Left lung (tissue), 10 donors: ENCODE results near the gene CMIP. TPM values are rescaled to one million over a fixed set of nuclear protein-coding genes. Genes with fewer than 3 reads are reported as not detected.

Source experiments
- ATAC-seq: fragments of 200-7000 bp; cut with Tn5 transposase; one replicate; pipeline ENCODE4 v1.9.1; 2020; ENCODE audit warnings: moderate library complexity
- DNase-seq, 4 donors: peaks; one replicate each; pipeline ENCODE4 v3.0.0-alpha.2; 2013 to 2020
- H3K27ac ChIP-seq, 2 donors: fragments of 200-600 bp; sonication (generic) in 1 of 2; one replicate each; pipeline versions ENCODE4 v1.5.0 to v1.8.0; 2020 to 2021
- H3K27me3 ChIP-seq, 2 donors: fragments of 200-600 bp; sonication (generic) in 1 of 2; one replicate each; pipeline versions ENCODE4 v1.5.0 to v1.8.0; 2020 to 2021
- H3K36me3 ChIP-seq, 2 donors: fragments of 200-600 bp; sonication (generic) in 1 of 2; one replicate each; pipeline versions ENCODE4 v1.5.0 to v1.8.0; 2020 to 2021
- H3K4me1 ChIP-seq, 2 donors: fragments of 200-600 bp; one replicate each; pipeline ENCODE4 v1.8.0; 2021
- H3K4me3 ChIP-seq, 2 donors: fragments of 200-600 bp; sonication (generic) in 1 of 2; one replicate each; pipeline versions ENCODE4 v1.5.0 to v1.8.0; 2020 to 2021; ENCODE audit warnings: mild to moderate bottlenecking in 1 of 2
- H3K9me3 ChIP-seq, 2 donors: fragments of 200-600 bp; sonication (generic) in 1 of 2; one replicate each; pipeline versions ENCODE4 v1.5.0 to v1.8.0; 2020 to 2021
- intact Hi-C, 2 donors: fragments of 100-400 bp; cut with DNase I; formaldehyde crosslinking; loops; one replicate each; pipeline versions ENCODE4 v1.11.2 to v1.14.2; 2022
- microRNA-seq, 2 donors: library from miRNA; unstranded; fragments of <30 nt; microRNA quantifications; one replicate each; pipeline ENCODE4, GENCODE V29; 2019
- polyA plus RNA-seq, 6 donors: library from polyadenylated mRNA; unstranded; fragments of 120-200 nt; gene quantifications; one replicate each; pipeline ENCODE4 v1.2.1, GENCODE V29; 2013; ENCODE audit not compliant: insufficient read length in 6 of 6
- total RNA-seq, 2 donors: library from RNA; stranded (reverse); fragmentation: NEBNext Ultra II Directional; extraction: Animal tissue kit (Norgen Biotek cat#: 25700); gene quantifications; one replicate each; pipeline ENCODE4 v1.2.1, GENCODE V29; 2021
- TF ChIP-seq, protein P1 (sequence below), 2 donors: fragments of 200-600 bp; sonication (generic) in 1 of 2; IDR thresholded peaks; one replicate each; pipeline versions ENCODE4 v1.5.0 to v1.8.0; 2021; ENCODE audit warnings: antibody characterized with exemption in 2 of 2
- donor health status: DM: no; HTN: yes; CAD: no.
- donor health status: DM: no; HTN: no; CAD: no.

Gene CMIP
- total and polyA plus RNA-seq, 8 donors, result 35.3 to 55.8 (median 40.4) TPM

- no peaks in the 10 kb centered on the region for H3K27me3 ChIP-seq
- no peak overlapping the region for H3K4me3 ChIP-seq
- no peaks in the 10 kb centered on the region for H3K36me3 ChIP-seq
- H3K9me3 ChIP-seq, result no peaks in the 10 kb centered on the region
- ATAC-seq (peak; percentile 19), DNase-seq (peak in 1 of 4 donors; percentile 13)
- H3K27ac ChIP-seq, result peak overlapping the region; percentile 33 to 58
- TF ChIP-seq, protein P1, sequence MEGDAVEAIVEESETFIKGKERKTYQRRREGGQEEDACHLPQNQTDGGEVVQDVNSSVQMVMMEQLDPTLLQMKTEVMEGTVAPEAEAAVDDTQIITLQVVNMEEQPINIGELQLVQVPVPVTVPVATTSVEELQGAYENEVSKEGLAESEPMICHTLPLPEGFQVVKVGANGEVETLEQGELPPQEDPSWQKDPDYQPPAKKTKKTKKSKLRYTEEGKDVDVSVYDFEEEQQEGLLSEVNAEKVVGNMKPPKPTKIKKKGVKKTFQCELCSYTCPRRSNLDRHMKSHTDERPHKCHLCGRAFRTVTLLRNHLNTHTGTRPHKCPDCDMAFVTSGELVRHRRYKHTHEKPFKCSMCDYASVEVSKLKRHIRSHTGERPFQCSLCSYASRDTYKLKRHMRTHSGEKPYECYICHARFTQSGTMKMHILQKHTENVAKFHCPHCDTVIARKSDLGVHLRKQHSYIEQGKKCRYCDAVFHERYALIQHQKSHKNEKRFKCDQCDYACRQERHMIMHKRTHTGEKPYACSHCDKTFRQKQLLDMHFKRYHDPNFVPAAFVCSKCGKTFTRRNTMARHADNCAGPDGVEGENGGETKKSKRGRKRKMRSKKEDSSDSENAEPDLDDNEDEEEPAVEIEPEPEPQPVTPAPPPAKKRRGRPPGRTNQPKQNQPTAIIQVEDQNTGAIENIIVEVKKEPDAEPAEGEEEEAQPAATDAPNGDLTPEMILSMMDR (IDR thresholded peaks at IDR 0.05), result no peak
- intact Hi-C loops, result no loop called here
- H3K4me1 ChIP-seq, result peaks cover 5 to 52% of the 10 kb centered on the region in 2 donors
Measured at GRCh38 chr16:81755915-81756614, 311.5 kb downstream of the CMIP start.

DNA sequence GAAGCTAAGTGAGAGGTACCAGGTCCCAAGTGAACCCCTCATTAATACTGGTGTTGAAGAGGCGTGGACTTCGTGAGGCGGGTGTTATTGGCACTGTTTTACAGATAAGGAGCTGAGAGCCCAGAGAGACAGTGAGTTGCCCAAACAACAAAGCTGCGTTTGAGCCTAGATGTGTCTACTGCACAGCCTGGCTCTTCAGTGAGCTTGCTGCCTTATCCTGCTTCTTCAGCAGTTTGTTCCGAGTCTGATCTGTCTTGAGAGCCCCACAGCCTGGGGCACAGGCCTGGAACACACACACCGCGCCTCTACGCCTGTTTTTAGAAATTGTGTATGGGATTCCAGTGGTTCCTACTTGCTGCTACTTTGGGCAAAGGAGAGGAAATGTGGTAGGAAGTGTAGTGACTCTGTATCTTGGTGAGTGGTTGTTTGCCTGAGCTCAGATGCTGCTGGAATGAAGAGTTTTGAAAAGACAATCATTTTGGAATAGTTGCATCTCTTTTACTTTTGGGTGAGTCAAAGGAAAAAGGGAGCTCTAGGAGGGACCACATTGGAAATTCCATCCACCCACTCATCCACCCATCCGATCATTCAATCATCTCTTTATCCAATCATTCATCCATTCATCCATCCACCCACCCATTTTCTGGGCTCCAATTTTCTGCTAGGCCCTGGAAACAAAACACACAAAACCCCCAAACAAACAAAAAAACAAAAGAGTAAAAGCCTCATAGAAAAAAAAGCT, 312.2 kb downstream of the CMIP start:
- H3K9me3 ChIP-seq, result no peaks in the 10 kb centered on the region
- no peak for DNase-seq
- peak overlapping the region; percentile 33 to 58 for H3K27ac ChIP-seq
- H3K4me1 ChIP-seq, result peaks cover 5 to 44% of the 10 kb centered on the region in 2 donors
- H3K4me3 ChIP-seq, result no peak overlapping the region
- no peaks in the 10 kb centered on the region for H3K36me3 ChIP-seq
- intact Hi-C loops, result no loop called here
- H3K27me3 ChIP-seq, result no peaks in the 10 kb centered on the region
- no peak for ATAC-seq
- TF ChIP-seq, protein P1 (IDR thresholded peaks at IDR 0.05), result no peak

DNA sequence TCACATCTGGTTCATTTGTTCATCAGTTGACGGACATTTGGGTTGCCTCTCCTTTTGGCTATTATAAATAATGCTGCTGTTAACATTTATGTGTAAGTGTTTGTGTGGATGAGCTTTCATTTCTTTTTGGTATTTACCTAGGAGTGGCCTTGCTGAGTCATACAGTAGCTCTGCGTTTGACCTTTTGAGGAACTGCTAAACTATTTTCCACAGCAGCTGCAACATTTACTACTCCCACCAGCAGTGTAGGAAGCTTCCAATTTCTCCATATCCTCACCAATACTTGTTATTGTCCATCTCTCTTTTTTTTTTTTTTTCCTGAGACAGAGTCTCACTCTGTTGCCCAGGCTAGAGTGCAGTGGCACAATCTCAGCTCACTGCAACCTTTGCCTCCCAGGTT, 313.8 kb downstream of the CMIP start:
- Histone ChIP-seq H3K4me3 (no peak overlapping the region), H3K27me3 (no peaks in the 10 kb centered on the region), H3K27ac (no peak overlapping the region), H3K4me1 (peaks cover 0 to 31% of the 10 kb centered on the region in 2 donors), H3K9me3 (no peaks in the 10 kb centered on the region), H3K36me3 (no peaks in the 10 kb centered on the region)
- TF ChIP-seq, protein P1 (IDR thresholded peaks at IDR 0.05), result no peak
- DNase-seq, result no peak
- intact Hi-C loops, result no loop called here
- ATAC-seq, result peak; percentile 32

Small RNA genes lying within 50 kb of the gene (microRNA-seq; reads per million reads assigned to microRNA genes)
- gene MIR6504 (1.2 to 3.0 reads per million in 2 donors), gene MIR7854 (0.27 to 1.7 reads per million in 2 donors)

Other genes starting within 250 kb of the CMIP start
- under 1 TPM in 1 of 2 donors, not detected in 1; 0.50 TPM for gene BCO1, start 206.1 kb upstream of the CMIP start, total RNA-seq
- under 1 TPM; 0.38 to 0.81 (median 0.58) TPM for gene BCO1, start 206.1 kb upstream of the CMIP start, polyA plus RNA-seq
- gene GAN, start 129.8 kb upstream of the CMIP start, total RNA-seq, result 1 to 10 TPM; 7.9 to 8.1 TPM
- 1 to 10 TPM; 3.2 to 4.7 (median 3.4) TPM for gene GAN, start 129.8 kb upstream of the CMIP start, polyA plus RNA-seq